GM18498 (cell line): ENCODE data around the gene PROZ.
"Not testable (repeated sequence)": the region's sequence is repeated elsewhere in the genome, so short reads cannot be mapped to it uniquely, and the experiment has no call there.

Experiments
- ATAC-seq: cut with Tn5 transposase; IDR thresholded peaks from one replicate; pipeline ENCODE4 v1.9.1; 2021; ENCODE audit warnings: mild to moderate bottlenecking, moderate library complexity; ENCODE audit not compliant: unreplicated experiment

The PROZ gene

GRCh38 chr13:113157929-113158747 is at the start of gene PROZ:
Gene PROZ, plus strand, starts transcription at chr13:113158648. Its CDS starts 13 bp downstream, at chr13:113158661.
- ATAC-seq, result no peak

- ATAC-seq, result no peak
Measured at GRCh38 chr13:113109151-113110047, 49.0 kb upstream of the PROZ start.

- ATAC-seq, result no peak
Measured at GRCh38 chr13:113110048-113110851, 48.2 kb upstream of the PROZ start.

- ATAC-seq, result no peak
Measured at GRCh38 chr13:113110852-113111315, 47.6 kb upstream of the PROZ start.

GRCh38 chr13:113111821-113112220 is 46.6 kb upstream of the PROZ start:
- ATAC-seq, result not testable (repeated sequence)

GRCh38 chr13:113112475-113112874 is 46.0 kb upstream of the PROZ start:
- ATAC-seq, result not testable (repeated sequence)

GRCh38 chr13:113112893-113113845 is 45.3 kb upstream of the PROZ start:
- ATAC-seq, result no peak

GRCh38 chr13:113113846-113114271 is 44.6 kb upstream of the PROZ start:
- no peak for ATAC-seq

GRCh38 chr13:113114511-113115362 is 43.7 kb upstream of the PROZ start:
- no peak for ATAC-seq

GRCh38 chr13:113115363-113116205 is 42.9 kb upstream of the PROZ start:
- ATAC-seq, result no peak

- no peak for ATAC-seq
Measured at GRCh38 chr13:113116206-113116800, 42.1 kb upstream of the PROZ start.

- no peak for ATAC-seq
Measured at GRCh38 chr13:113116871-113117271, 41.6 kb upstream of the PROZ start.

GRCh38 chr13:113117335-113117872 is 41.0 kb upstream of the PROZ start:
- ATAC-seq, result no peak

- ATAC-seq, result no peak
Measured at GRCh38 chr13:113117911-113118260, 40.6 kb upstream of the PROZ start.

- no peak for ATAC-seq
Measured at GRCh38 chr13:113118261-113119021, 40.0 kb upstream of the PROZ start.

GRCh38 chr13:113119166-113119821 is 39.2 kb upstream of the PROZ start:
- ATAC-seq, result no peak
